IMR-90 (cell line): Measurements from ENCODE around the gene ADAT1. TPM values are rescaled to one million over a fixed set of nuclear protein-coding genes. Genes with fewer than 3 reads are reported as not detected.

Experiments
- ATAC-seq: fragments of 200-7000 bp; cut with Tn5 transposase; 2 replicates; pipeline ENCODE4 v1.9.1; 2020; ENCODE audit warnings: low read depth, mild to moderate bottlenecking, moderate library complexity
- BruUV-seq: library from RNA; stranded (reverse); fragments of 400-500 nt; replicated peaks from 2 replicates; lab custom pipeline; 2021; lab: Mats Ljungman, UMichigan
- CTCF ChIA-PET: fragments of 300-600 bp; formaldehyde crosslinking; extraction: SDS; loops from one replicate; lab custom pipeline; 2021; ENCODE audit warnings: antibody characterized with exemption; lab: Yijun Ruan, JAX
- POLR2A ChIA-PET: fragments of 300-600 bp; sonication (Branson Sonifier 250); formaldehyde crosslinking; loops from one replicate; lab custom pipeline; 2022; ENCODE audit warnings: antibody characterized with exemption; ENCODE audit not compliant: unreplicated experiment; lab: Charles Lee
- DNase-seq: peaks from one replicate; pipeline ENCODE4 v3.0.0; 2013
- H2AFZ ChIP-seq: replicated peaks from 2 replicates; pipeline ENCODE3; 2013; ENCODE audit warnings: low read length, mild to moderate bottlenecking; ENCODE audit not compliant: poor library complexity
- H2AK5ac ChIP-seq: 2 replicates; pipeline ENCODE4 v1.6.1; 2013; ENCODE audit warnings: low read depth, low read length, inconsistent platforms
- H2AK9ac ChIP-seq: replicated peaks from 2 replicates; pipeline ENCODE3; 2013; ENCODE audit warnings: mild to moderate bottlenecking, low read depth, low read length, moderate library complexity; ENCODE audit not compliant: poor library complexity
- H2BK120ac ChIP-seq: 2 replicates; pipeline ENCODE4 v1.6.1; 2013; ENCODE audit warnings: low read depth, low read length, inconsistent platforms
- H2BK15ac ChIP-seq: 3 replicates; pipeline ENCODE4 v1.6.1; 2013; ENCODE audit warnings: low read depth, low read length, inconsistent platforms
- H2BK20ac ChIP-seq: 2 replicates; pipeline ENCODE4 v1.6.1; 2013; ENCODE audit warnings: low read depth, mild to moderate bottlenecking, inconsistent platforms, low read length, moderate library complexity
- H2BK5ac ChIP-seq: 2 replicates; pipeline ENCODE4 v1.6.1; 2013; ENCODE audit warnings: mild to moderate bottlenecking, low read depth, low read length, inconsistent platforms; ENCODE audit not compliant: poor library complexity, severe bottlenecking
- H3K14ac ChIP-seq: replicated peaks from 2 replicates; pipeline ENCODE4 v1.6.1; 2013; ENCODE audit warnings: low read depth, low read length, inconsistent platforms
- H3K18ac ChIP-seq: 2 replicates; pipeline ENCODE4 v1.6.1; 2013; ENCODE audit warnings: low read depth, low read length, control low read depth
- H3K23ac ChIP-seq: 2 replicates; pipeline ENCODE4 v1.6.1; 2013; ENCODE audit warnings: low read depth, low read length, inconsistent platforms
- H3K27ac ChIP-seq: 2 replicates; pipeline ENCODE4 v1.5.1; 2013; ENCODE audit warnings: mild to moderate bottlenecking, control low read depth, low read length; ENCODE audit not compliant: insufficient read depth
- H3K27me3 ChIP-seq: 2 replicates; pipeline ENCODE4 v1.6.1; 2013; ENCODE audit warnings: low read length; ENCODE audit not compliant: control insufficient read depth, insufficient read depth
- H3K36me3 ChIP-seq: 2 replicates; pipeline ENCODE4 v1.6.1; 2013; ENCODE audit warnings: low read length, mixed read lengths; ENCODE audit not compliant: control insufficient read depth, insufficient read depth
- H3K4ac ChIP-seq: 2 replicates; pipeline ENCODE4 v1.6.1; 2013; ENCODE audit warnings: low read depth, low read length, inconsistent platforms
- H3K4me1 ChIP-seq: 2 replicates; pipeline ENCODE4 v1.6.1; 2013; ENCODE audit warnings: low read length, mixed read lengths; ENCODE audit not compliant: control insufficient read depth, insufficient read depth
- H3K4me2 ChIP-seq: 2 replicates; pipeline ENCODE4 v1.6.1; 2013; ENCODE audit warnings: low read depth, mild to moderate bottlenecking, control low read depth, low read length, moderate library complexity
- H3K4me3 ChIP-seq: 2 replicates; pipeline ENCODE4 v1.5.1; 2013; ENCODE audit warnings: low read depth, mild to moderate bottlenecking, control low read depth, low read length, moderate library complexity; ENCODE audit not compliant: insufficient read depth
- H3K56ac ChIP-seq: 2 replicates; pipeline ENCODE4 v1.6.1; 2013; ENCODE audit warnings: low read length, inconsistent platforms; ENCODE audit not compliant: insufficient read depth; ENCODE audit errors: extremely low read depth
- H3K79me1 ChIP-seq, 2 experiments: 2 replicates each; pipeline ENCODE4 v1.6.1; 2013; ENCODE audit warnings: low read length in 2 of 2, inconsistent platforms in 1 of 2, low read depth in 1 of 2
- H3K9ac ChIP-seq: 2 replicates; pipeline ENCODE4 v1.6.1; 2013; ENCODE audit warnings: low read depth, low read length, control low read depth
- H3K9me1 ChIP-seq: 2 replicates; pipeline ENCODE4 v1.6.1; 2013; ENCODE audit warnings: low read length, inconsistent platforms; ENCODE audit not compliant: insufficient read depth
- H3K9me3 ChIP-seq: 2 replicates; pipeline ENCODE4 v1.6.1; 2013; ENCODE audit warnings: low read length; ENCODE audit not compliant: control insufficient read depth, insufficient read depth
- H4K20me1 ChIP-seq: 2 replicates; pipeline ENCODE4 v1.6.1; 2013; ENCODE audit warnings: low read length, inconsistent platforms; ENCODE audit not compliant: insufficient read depth
- H4K5ac ChIP-seq: 2 replicates; pipeline ENCODE4 v1.6.1; 2013; ENCODE audit warnings: mild to moderate bottlenecking, low read depth, low read length, control low read depth
- H4K8ac ChIP-seq, 2 experiments: 2 replicates each; pipeline ENCODE4 v1.6.1; 2013; ENCODE audit warnings: low read depth in 2 of 2, low read length in 2 of 2, control low read depth in 1 of 2, inconsistent platforms in 1 of 2
- H4K91ac ChIP-seq: 2 replicates; pipeline ENCODE4 v1.6.1; 2013; ENCODE audit warnings: low read depth, low read length, inconsistent platforms; ENCODE audit not compliant: insufficient read depth
- CEBPB ChIP-seq: IDR thresholded peaks from 2 replicates; pipeline ENCODE4 v1.6.1; 2012; ENCODE audit warnings: low read depth, low read length, improper control_type of control experiment
- MAZ ChIP-seq: IDR thresholded peaks from 2 replicates; pipeline ENCODE4 v1.6.1; 2012; ENCODE audit warnings: low read depth, mild to moderate bottlenecking, low read length, improper control_type of control experiment, moderate library complexity, borderline replicate concordance
- RAD21 ChIP-seq: IDR thresholded peaks from 2 replicates; pipeline ENCODE4 v1.6.1; 2012; ENCODE audit warnings: low read length, improper control_type of control experiment
- RFX5 ChIP-seq: IDR thresholded peaks from 2 replicates; pipeline ENCODE4 v1.8.0; 2012; ENCODE audit warnings: low read depth, mild to moderate bottlenecking, low read length, moderate library complexity
- WGBS, 2 experiments: methylation state at CpG; one replicate each; pipeline versions ENCODE4 v1.1.5 to v1.1.7; 2013; ENCODE audit warnings: missing lambda C conversion rate in 2 of 2; ENCODE audit not compliant: insufficient read length in 1 of 2; ENCODE audit errors: extremely low coverage in 2 of 2; 5-methylcytosine and 5-hydroxymethylcytosine counted together
- dilution Hi-C: fragments of 300-500 bp; cut with HindIII; formaldehyde crosslinking; loops from one replicate; pipeline ENCODE4 v1.14.3; 2018; ENCODE audit warnings: low sequenced_read_pairs; ENCODE audit not compliant: unreplicated experiment
- in situ Hi-C: fragments of 300-500 bp; cut with MboI; formaldehyde crosslinking; loops from 3 replicates; pipeline ENCODE4 v1.14.3; 2019; ENCODE audit warnings: low sequenced_read_pairs, inconsistent platforms, mixed read lengths
- intact Hi-C: fragments of 100-400 bp; cut with micrococcal nuclease; formaldehyde crosslinking; loops from 2 replicates; pipeline ENCODE4 v1.10.0; 2022
- polyA plus RNA-seq, 3 experiments: library from polyadenylated mRNA; depleted of rRNA; stranded (reverse); fragments of >200 nt; gene quantifications; 2 replicates each; pipeline ENCODE4 v1.2.3, GENCODE V29; 2012; ENCODE audit warnings: low replicate concordance in 1 of 3
- total RNA-seq: library from RNA; depleted of rRNA; stranded (reverse); fragments of >200 nt; gene quantifications from 2 replicates; pipeline ENCODE4 v1.2.3, GENCODE V29; 2012

The ADAT1 gene
- total and polyA plus RNA-seq, 2 of the 4 experiments (the other 2 are of a cell fraction), result 22.7 to 52.9 TPM

DNA sequence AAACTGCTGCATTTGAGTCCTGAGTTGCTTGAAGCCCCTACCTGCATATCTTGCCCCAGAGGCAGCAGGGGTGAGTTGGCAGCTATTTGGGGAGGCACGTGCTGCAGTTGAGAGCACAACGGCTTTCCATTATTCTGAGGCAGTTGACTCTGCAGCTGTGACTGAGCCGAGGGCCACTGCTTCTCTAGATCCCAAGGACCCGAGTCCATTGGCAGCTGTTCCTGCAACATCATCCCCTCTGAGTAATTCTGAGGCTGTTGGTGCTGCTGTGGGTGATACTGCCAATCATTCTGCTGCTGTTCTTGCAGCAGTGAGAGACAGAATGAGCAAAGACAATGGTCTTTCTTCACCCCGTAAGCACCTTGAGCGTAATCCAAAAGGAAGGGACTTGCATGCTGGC, 37.2 kb upstream of the ADAT1 start:
- no peak overlapping the region for H4K8ac ChIP-seq
- no peak overlapping the region for H3K9ac ChIP-seq
- peaks cover 28% of the 10 kb centered on the region for H3K36me3 ChIP-seq
- no peak overlapping the region for H2BK5ac ChIP-seq
- ATAC-seq (no peak), DNase-seq (no peak)
- H4K5ac ChIP-seq, result no peak overlapping the region
- H2BK120ac ChIP-seq, result no peak overlapping the region
- no peak overlapping the region for H2BK20ac ChIP-seq
- H3K4ac ChIP-seq, result no peak overlapping the region
- BruUV-seq, result no TSS peak
- WGBS, 2 experiments, result 100% methylated on average over 1 of the region's 6 CpGs; no CpG with 5 or more reads in 1 of the 2 experiments
- no peaks in the 10 kb centered on the region for H3K4me1 ChIP-seq
- H2AFZ ChIP-seq, result no peak overlapping the region
- H3K9me1 ChIP-seq, result peaks cover 6% of the 10 kb centered on the region; the same call in 1 of the 2 replicates
- no peak overlapping the region for H2AK9ac ChIP-seq
- H4K20me1 ChIP-seq, result peaks cover 6% of the 10 kb centered on the region; the same call in 1 of the 2 replicates
- H2BK15ac ChIP-seq, result no peak overlapping the region
- H4K91ac ChIP-seq, result no peak overlapping the region
- H3K27ac ChIP-seq, result no peak overlapping the region
- no peak overlapping the region for H3K56ac ChIP-seq
- no peak overlapping the region for H3K23ac ChIP-seq
- H3K27me3 ChIP-seq, result no peaks in the 10 kb centered on the region
- dilution Hi-C loops, result no loop called here
- H2AK5ac ChIP-seq, result no peak overlapping the region
- no peaks in the 10 kb centered on the region for H3K9me3 ChIP-seq
- TF ChIP-seq RFX5, result no peak
- TF ChIP-seq RAD21, result no peak
- TF ChIP-seq CEBPB, result no peak
- TF ChIP-seq MAZ, result no peak
- no peak overlapping the region for H3K18ac ChIP-seq
- no peak overlapping the region for H3K14ac ChIP-seq
- peaks cover 5 to 22% of the 10 kb centered on the region in 2 experiments for H3K79me1 ChIP-seq
- no peak overlapping the region for H3K4me2 ChIP-seq
- H3K4me3 ChIP-seq, result no peak overlapping the region
- intact Hi-C loops, result no loop called here
- in situ Hi-C loops, result no loop called here
- ChIA-PET CTCF (interaction anchor here (0.6 to 1.7 kb wide), 4 partner anchors 9 to 922 kb away, joined by 3 to 5 read pairs (median 4); no protein-coding TSS in a partner anchor), POLR2A (no interaction called here)
